Ascending aorta (tissue), 2 donors: Measurements from ENCODE around the gene UBE2E2. TPM values are rescaled to one million over a fixed set of nuclear protein-coding genes. Genes with fewer than 3 reads are reported as not detected.

ENCODE experiments used
- DNase-seq, 2 donors: peaks; one replicate each; pipeline ENCODE4 v3.0.0-alpha.2; 2019; ENCODE audit warnings: low spot score in 2 of 2
- H3K27ac ChIP-seq, 2 donors: fragments of 200-600 bp; sonication (generic); one replicate each; pipeline ENCODE4 v1.5.1; 2016 to 2017; ENCODE audit warnings: mild to moderate bottlenecking in 1 of 2
- H3K27me3 ChIP-seq: fragments of 200-600 bp; sonication (generic); one replicate; pipeline ENCODE4 v1.5.1; 2017
- H3K36me3 ChIP-seq, 2 donors: fragments of 200-600 bp; sonication (generic); one replicate each; pipeline ENCODE4 v1.5.1; 2016
- H3K4me1 ChIP-seq, 2 donors: fragments of 200-600 bp; sonication (generic); one replicate each; pipeline ENCODE4 v1.5.1; 2016 to 2017; ENCODE audit warnings: mild to moderate bottlenecking in 1 of 2
- H3K4me3 ChIP-seq, 2 donors: fragments of 200-600 bp; sonication (generic); one replicate each; pipeline ENCODE4 v1.5.1; 2016 to 2017; ENCODE audit warnings: mild to moderate bottlenecking in 1 of 2
- H3K9me3 ChIP-seq, 2 donors: fragments of 200-600 bp; sonication (generic); one replicate each; pipeline ENCODE4 v1.5.1; 2016
- intact Hi-C: fragments of 100-400 bp; cut with DNase I; formaldehyde crosslinking; loops from one replicate; pipeline ENCODE4 v1.15.1; 2023
- total RNA-seq: library from RNA; depleted of rRNA; stranded (reverse); fragments of >200 nt; gene quantifications from one replicate; pipeline ENCODE4 v1.1.0, GENCODE V29; 2016
- TF ChIP-seq, protein P1 (sequence below), 3 experiments: fragments of 200-600 bp in 2 of 3; fragments of 450-650 bp in 1 of 3; sonication (generic) in 2 of 3; IDR thresholded peaks; one replicate each; pipeline ENCODE4 v1.5.1; 2016 to 2019; ENCODE audit warnings: antibody characterized with exemption in 3 of 3, mild to moderate bottlenecking in 1 of 3, moderate library complexity in 1 of 3

UBE2E2 gene
- total RNA-seq, 1 donor from 2014 or later: 5.3 TPM

DNA sequence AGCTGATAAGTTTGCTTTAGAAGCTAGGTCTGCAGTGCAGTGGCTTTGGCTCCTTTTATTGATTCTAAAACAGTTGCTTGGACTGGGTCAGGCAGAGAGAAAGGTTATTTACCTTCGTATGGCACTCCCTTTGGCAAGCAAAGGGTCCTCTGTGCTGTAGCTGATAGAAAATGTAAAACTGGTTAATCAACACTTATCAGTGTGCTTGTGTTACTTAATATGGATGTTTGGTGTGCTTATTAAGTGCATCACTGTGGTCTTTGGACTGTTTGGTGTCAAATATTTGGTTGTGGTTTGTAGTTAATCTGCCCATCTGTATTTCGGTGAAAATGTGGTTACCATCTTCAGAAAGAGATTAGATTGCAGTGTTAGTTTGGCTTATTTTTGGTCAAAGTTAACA lies 16.0 kb downstream of the UBE2E2 start:
- Histone ChIP-seq H3K27ac (no peak overlapping the region), H3K4me3 (no peak overlapping the region), H3K9me3 (no peaks in the 10 kb centered on the region), H3K4me1 (peaks cover 0 to 7% of the 10 kb centered on the region in 2 donors), H3K27me3 (no peaks in the 10 kb centered on the region), H3K36me3 (no peaks in the 10 kb centered on the region)
- TF ChIP-seq, protein P1, sequence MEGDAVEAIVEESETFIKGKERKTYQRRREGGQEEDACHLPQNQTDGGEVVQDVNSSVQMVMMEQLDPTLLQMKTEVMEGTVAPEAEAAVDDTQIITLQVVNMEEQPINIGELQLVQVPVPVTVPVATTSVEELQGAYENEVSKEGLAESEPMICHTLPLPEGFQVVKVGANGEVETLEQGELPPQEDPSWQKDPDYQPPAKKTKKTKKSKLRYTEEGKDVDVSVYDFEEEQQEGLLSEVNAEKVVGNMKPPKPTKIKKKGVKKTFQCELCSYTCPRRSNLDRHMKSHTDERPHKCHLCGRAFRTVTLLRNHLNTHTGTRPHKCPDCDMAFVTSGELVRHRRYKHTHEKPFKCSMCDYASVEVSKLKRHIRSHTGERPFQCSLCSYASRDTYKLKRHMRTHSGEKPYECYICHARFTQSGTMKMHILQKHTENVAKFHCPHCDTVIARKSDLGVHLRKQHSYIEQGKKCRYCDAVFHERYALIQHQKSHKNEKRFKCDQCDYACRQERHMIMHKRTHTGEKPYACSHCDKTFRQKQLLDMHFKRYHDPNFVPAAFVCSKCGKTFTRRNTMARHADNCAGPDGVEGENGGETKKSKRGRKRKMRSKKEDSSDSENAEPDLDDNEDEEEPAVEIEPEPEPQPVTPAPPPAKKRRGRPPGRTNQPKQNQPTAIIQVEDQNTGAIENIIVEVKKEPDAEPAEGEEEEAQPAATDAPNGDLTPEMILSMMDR (IDR thresholded peaks at IDR 0.05): no peak
- no peak for DNase-seq
- intact Hi-C loops: no loop called here

DNA sequence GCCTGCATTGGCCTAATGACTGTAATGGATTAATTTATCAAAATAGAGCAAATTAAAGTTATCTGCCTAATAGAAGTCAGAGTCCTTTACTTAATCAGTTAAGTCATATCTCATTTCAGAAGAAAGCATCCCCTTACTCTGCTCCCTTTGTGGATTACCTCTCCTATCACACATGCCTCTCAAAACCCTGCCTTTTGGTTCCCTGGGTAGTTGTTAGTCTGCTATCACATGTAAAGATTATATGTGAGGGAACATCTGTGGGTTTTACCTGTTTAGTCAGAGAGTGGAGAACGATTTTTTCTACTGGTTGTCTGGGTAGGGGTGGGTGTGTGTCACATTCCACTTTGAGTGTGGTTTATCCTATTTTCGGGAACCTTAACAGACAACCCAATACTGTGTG lies 16.4 kb downstream of the UBE2E2 start:
- Histone ChIP-seq H3K36me3 (no peaks in the 10 kb centered on the region), H3K4me3 (no peak overlapping the region), H3K27me3 (no peaks in the 10 kb centered on the region), H3K4me1 (peaks cover 0 to 7% of the 10 kb centered on the region in 2 donors), H3K9me3 (peaks cover 0 to 4% of the 10 kb centered on the region in 2 donors), H3K27ac (no peak overlapping the region)
- DNase-seq: no peak
- intact Hi-C loops: no loop called here
- TF ChIP-seq, protein P1 (IDR thresholded peaks at IDR 0.05): no peak

DNA sequence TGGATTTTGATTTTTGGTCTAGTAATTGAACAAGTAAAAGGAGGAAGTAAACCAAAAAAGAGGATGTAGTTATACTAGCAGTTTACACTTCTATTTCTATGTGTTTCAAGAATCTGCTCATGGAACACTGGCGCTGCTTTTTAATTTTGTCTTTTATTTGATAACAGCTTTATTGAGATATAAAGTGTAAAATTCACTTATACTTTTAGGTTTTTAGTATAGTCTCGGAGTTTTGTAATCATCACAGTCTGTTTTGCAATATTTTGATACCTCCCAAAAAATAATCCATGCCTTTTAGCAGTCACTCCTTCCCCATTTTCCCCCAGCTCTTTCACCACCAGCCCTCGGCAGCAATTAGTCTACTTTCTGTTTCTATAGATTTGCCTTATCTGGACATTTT lies 18.0 kb downstream of the UBE2E2 start:
- TF ChIP-seq, protein P1 (IDR thresholded peaks at IDR 0.05): no peak
- Histone ChIP-seq H3K27ac (no peak overlapping the region), H3K36me3 (no peaks in the 10 kb centered on the region), H3K4me3 (peak overlapping the region in 1 of 2 donors; percentile 4), H3K4me1 (peaks cover 0 to 7% of the 10 kb centered on the region in 2 donors), H3K27me3 (no peaks in the 10 kb centered on the region), H3K9me3 (peaks cover 0 to 7% of the 10 kb centered on the region in 2 donors)
- intact Hi-C loops: no loop called here
- DNase-seq: no peak

DNA sequence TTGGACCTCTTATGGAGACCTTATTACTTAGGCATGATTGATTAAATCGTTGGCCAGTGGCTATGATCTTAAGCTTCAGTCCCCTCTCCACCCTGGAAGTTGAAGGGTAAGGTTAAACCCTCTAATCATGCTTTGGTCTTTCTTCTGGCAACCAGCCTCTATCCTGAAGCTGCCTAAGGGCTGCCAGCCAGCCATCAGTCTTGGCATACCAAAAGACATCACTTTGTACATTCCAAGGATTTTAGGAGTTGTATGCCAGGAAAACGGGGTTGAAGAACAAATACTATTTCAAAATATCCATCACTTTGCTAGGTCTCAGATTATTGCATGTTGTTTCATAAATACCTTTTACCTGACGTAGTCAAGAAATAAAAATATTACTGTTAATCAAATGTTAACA lies 28.9 kb downstream of the UBE2E2 start:
- intact Hi-C loops: no loop called here
- no peaks in the 10 kb centered on the region for H3K9me3 ChIP-seq
- peaks cover 0 to 3% of the 10 kb centered on the region in 2 donors for H3K4me1 ChIP-seq
- H3K27ac ChIP-seq: no peak overlapping the region
- H3K27me3 ChIP-seq: no peaks in the 10 kb centered on the region
- no peak for DNase-seq
- TF ChIP-seq, protein P1 (IDR thresholded peaks at IDR 0.05): no peak
- H3K36me3 ChIP-seq: no peaks in the 10 kb centered on the region
- no peak overlapping the region for H3K4me3 ChIP-seq

DNA sequence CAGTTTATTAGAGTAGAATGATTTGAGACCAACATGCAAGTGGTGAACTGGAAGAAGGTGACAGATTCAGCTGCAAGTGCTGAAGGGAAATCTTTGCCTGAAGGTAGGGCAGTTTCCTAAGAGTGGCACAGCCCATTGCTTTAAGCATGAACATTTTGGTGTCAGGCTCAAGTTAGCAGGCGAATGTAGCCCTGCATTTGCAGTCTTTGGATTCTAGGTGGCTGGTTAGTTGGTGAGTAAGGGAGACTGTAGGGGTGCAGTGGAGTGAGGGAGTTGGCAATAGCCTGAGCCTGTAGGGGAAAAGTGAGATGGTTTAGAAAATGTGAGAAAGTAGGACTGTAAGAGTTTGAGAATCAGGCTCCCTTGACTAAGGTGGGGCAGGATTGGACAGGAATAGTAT lies 29.7 kb downstream of the UBE2E2 start:
- Histone ChIP-seq H3K4me3 (no peak overlapping the region), H3K4me1 (peaks cover 0 to 3% of the 10 kb centered on the region in 2 donors), H3K36me3 (no peaks in the 10 kb centered on the region), H3K9me3 (no peaks in the 10 kb centered on the region), H3K27ac (no peak overlapping the region), H3K27me3 (no peaks in the 10 kb centered on the region)
- intact Hi-C loops: no loop called here
- no peak for DNase-seq
- TF ChIP-seq, protein P1 (IDR thresholded peaks at IDR 0.05): no peak

DNA sequence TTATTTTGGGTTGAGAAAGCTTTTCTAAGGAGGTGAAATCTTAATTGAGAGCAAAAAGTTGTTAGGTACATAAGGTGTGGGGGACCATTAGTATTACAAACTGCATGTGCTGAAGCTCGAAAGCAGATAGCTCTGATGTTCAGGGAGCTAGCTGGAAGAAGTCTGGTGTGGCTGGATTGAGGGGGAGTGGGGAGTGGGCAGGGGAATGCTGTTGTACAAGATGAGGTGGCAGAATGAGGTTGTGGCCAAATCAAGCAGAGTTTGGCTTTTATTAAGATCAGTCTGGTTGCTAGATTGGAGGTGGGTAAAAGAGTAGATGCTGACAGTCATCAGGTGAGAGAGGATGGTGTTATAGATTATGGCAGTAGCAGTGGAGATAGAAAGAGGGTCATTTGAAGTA lies 32.1 kb downstream of the UBE2E2 start:
- Histone ChIP-seq H3K4me1 (peaks cover 3% of the 10 kb centered on the region in 2 donors), H3K9me3 (no peaks in the 10 kb centered on the region), H3K36me3 (no peaks in the 10 kb centered on the region), H3K27ac (no peak overlapping the region), H3K27me3 (no peaks in the 10 kb centered on the region), H3K4me3 (no peak overlapping the region)
- TF ChIP-seq, protein P1 (IDR thresholded peaks at IDR 0.05): no peak
- intact Hi-C loops: no loop called here
- DNase-seq: no peak
